Measurements from ENCODE around the gene SCG3. TPM values are rescaled to one million over a fixed set of nuclear protein-coding genes. Genes with fewer than 3 reads are reported as not detected.

The SCG3 gene
- total RNA-seq, 1 experiment from 2014 or later, result 32.1 TPM

- TF ChIP-seq FOXK1 (CRISPR knock-in tag; IDR thresholded peaks at IDR 0.05) (no peak), ZNF263 (CRISPR knock-in tag; IDR thresholded peaks at IDR 0.05; ENCODE audit: low read depth) (no peak), TP53 (CRISPR knock-in tag; IDR thresholded peaks at IDR 0.05) (no peak), NR3C1 (CRISPR knock-in tag; conservative IDR thresholded peaks at IDR 0.05; ENCODE audit: low read depth) (no peak)
- TF ChIP-seq, protein P1, sequence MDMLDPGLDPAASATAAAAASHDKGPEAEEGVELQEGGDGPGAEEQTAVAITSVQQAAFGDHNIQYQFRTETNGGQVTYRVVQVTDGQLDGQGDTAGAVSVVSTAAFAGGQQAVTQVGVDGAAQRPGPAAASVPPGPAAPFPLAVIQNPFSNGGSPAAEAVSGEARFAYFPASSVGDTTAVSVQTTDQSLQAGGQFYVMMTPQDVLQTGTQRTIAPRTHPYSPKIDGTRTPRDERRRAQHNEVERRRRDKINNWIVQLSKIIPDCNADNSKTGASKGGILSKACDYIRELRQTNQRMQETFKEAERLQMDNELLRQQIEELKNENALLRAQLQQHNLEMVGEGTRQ (CRISPR knock-in tag; IDR thresholded peaks at IDR 0.05), result no peak
- TF ChIP-seq, protein P2, sequence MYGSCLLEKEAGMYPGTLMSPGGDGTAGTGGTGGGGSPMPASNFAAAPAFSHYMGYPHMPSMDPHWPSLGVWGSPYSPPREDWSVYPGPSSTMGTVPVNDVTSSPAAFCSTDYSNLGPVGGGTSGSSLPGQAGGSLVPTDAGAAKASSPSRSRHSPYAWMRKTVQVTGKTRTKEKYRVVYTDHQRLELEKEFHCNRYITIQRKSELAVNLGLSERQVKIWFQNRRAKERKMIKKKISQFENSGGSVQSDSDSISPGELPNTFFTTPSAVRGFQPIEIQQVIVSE (CRISPR knock-in tag; IDR thresholded peaks at IDR 0.05; ENCODE audit: borderline replicate concordance), result no peak
- ATAC-seq (peak; percentile 98), DNase-seq (ENCODE audit: low spot score) (peak; percentile 59)
- Mint-ChIP-seq H3K4me1 (peaks cover 40% of the 10 kb centered on the region), H3K9me3 (no peaks in the 10 kb centered on the region), H3K36me3 (no peaks in the 10 kb centered on the region), H3K27ac (peak overlapping the region; percentile 46), H3K4me3 (0 out of 2 replicates have a peak overlapping the region, but pooled peaks have one; percentile 7), H3K27me3 (ENCODE audit: low read depth) (no peaks in the 10 kb centered on the region)
- POLR2A ChIA-PET, result no interaction called here
- CTCF ChIA-PET, result no interaction called here
Measured at GRCh38 chr15:51726302-51727073, 45.2 kb downstream of the SCG3 start.

GRCh38 chr15:51727141-51727897 is 46.0 kb downstream of the SCG3 start:
- H3K27me3 Mint-ChIP-seq (ENCODE audit: low read depth), result no peaks in the 10 kb centered on the region
- TF ChIP-seq, protein P3, sequence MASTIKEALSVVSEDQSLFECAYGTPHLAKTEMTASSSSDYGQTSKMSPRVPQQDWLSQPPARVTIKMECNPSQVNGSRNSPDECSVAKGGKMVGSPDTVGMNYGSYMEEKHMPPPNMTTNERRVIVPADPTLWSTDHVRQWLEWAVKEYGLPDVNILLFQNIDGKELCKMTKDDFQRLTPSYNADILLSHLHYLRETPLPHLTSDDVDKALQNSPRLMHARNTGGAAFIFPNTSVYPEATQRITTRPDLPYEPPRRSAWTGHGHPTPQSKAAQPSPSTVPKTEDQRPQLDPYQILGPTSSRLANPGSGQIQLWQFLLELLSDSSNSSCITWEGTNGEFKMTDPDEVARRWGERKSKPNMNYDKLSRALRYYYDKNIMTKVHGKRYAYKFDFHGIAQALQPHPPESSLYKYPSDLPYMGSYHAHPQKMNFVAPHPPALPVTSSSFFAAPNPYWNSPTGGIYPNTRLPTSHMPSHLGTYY (CRISPR knock-in tag; IDR thresholded peaks at IDR 0.05), result no peak
- TF ChIP-seq TEAD4 (CRISPR knock-in tag; IDR thresholded peaks at IDR 0.05), result no peak
- TF ChIP-seq CTCF (IDR thresholded peaks at IDR 0.05), result no peak
- TF ChIP-seq, protein P4, sequence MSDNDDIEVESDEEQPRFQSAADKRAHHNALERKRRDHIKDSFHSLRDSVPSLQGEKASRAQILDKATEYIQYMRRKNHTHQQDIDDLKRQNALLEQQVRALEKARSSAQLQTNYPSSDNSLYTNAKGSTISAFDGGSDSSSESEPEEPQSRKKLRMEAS (CRISPR knock-in tag; IDR thresholded peaks at IDR 0.05), result no peak
- TF ChIP-seq NR2C2 (CRISPR knock-in tag; IDR thresholded peaks at IDR 0.05), result no peak
- ChIA-PET CTCF (interaction anchor here (1.7 kb wide), 1 partner anchor 77 kb away, joined by 4 read pairs; no protein-coding TSS in a partner anchor), POLR2A (no interaction called here)
- no peaks in the 10 kb centered on the region for H3K36me3 Mint-ChIP-seq
- 0 out of 2 replicates have a peak overlapping the region, but pooled peaks have one; percentile 46 for H3K27ac Mint-ChIP-seq
- H3K9me3 Mint-ChIP-seq, result no peaks in the 10 kb centered on the region
- DNase-seq (ENCODE audit: low spot score) (no peak), ATAC-seq (no peak)
- peaks cover 43% of the 10 kb centered on the region for H3K4me1 Mint-ChIP-seq
- H3K4me3 Mint-ChIP-seq, result no peak overlapping the region

DNA sequence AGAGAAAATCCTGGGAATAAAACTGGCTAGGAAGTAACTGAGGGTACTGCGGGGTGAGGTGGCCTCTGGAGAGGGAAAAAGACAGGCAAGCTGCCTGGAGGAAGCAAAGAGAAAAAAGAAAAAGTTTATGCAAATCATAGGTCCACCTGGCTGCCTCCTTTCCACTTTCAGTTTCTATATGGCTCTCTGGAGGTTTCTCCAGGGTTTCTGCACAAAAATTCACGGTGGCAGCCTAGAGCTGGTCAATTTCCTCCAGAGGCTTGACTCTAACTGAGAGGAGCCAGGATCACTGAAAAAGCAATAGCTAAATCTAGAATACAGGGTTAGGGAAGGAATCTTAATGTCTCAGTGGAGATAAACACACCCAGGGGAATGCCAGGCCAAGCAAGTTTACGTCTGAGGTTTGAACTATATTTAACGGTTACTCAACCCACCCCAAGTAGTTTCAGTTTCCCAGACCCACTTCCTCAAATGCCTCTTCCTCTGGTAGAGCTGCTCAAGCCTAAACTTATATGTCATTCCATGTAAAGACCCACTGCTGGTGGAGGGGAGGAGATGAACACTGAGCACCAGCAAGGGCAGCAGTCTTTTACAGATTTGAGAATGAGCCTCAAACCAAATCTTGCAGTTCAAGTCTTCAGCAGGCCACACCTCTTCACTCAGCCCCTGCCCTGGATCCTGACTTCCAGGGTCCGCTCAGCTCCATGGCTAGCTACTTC is 50.4 kb downstream of the SCG3 start:
- DNase-seq (ENCODE audit: low spot score), result no peak
- ChIA-PET POLR2A (no interaction called here), CTCF (interaction anchor here (1.2 kb wide), 1 partner anchor 45 kb away, joined by 3 read pairs; no protein-coding TSS in a partner anchor)
- peak overlapping the region; percentile 63; the same call in 1 of the 2 replicates for H3K27ac Mint-ChIP-seq
- H3K9me3 Mint-ChIP-seq, result no peaks in the 10 kb centered on the region
- ATAC-seq, result no peak
- H3K4me3 Mint-ChIP-seq, result no peak overlapping the region
- H3K4me1 Mint-ChIP-seq, result peaks cover 24% of the 10 kb centered on the region
- H3K27me3 Mint-ChIP-seq (ENCODE audit: low read depth), result peaks cover 18% of the 10 kb centered on the region
- no peaks in the 10 kb centered on the region for H3K36me3 Mint-ChIP-seq
- TF ChIP-seq SOX15 (CRISPR knock-in tag; IDR thresholded peaks at IDR 0.05) (no peak), FOXP1 (CRISPR knock-in tag; IDR thresholded peaks at IDR 0.05; ENCODE audit: borderline replicate concordance) (no peak), GRHL2 (CRISPR knock-in tag; IDR thresholded peaks at IDR 0.05; ENCODE audit: insufficient replicate concordance, severe bottlenecking) (no peak), PRRX2 (CRISPR knock-in tag; IDR thresholded peaks at IDR 0.05) (no peak)
- TF ChIP-seq, protein P5, sequence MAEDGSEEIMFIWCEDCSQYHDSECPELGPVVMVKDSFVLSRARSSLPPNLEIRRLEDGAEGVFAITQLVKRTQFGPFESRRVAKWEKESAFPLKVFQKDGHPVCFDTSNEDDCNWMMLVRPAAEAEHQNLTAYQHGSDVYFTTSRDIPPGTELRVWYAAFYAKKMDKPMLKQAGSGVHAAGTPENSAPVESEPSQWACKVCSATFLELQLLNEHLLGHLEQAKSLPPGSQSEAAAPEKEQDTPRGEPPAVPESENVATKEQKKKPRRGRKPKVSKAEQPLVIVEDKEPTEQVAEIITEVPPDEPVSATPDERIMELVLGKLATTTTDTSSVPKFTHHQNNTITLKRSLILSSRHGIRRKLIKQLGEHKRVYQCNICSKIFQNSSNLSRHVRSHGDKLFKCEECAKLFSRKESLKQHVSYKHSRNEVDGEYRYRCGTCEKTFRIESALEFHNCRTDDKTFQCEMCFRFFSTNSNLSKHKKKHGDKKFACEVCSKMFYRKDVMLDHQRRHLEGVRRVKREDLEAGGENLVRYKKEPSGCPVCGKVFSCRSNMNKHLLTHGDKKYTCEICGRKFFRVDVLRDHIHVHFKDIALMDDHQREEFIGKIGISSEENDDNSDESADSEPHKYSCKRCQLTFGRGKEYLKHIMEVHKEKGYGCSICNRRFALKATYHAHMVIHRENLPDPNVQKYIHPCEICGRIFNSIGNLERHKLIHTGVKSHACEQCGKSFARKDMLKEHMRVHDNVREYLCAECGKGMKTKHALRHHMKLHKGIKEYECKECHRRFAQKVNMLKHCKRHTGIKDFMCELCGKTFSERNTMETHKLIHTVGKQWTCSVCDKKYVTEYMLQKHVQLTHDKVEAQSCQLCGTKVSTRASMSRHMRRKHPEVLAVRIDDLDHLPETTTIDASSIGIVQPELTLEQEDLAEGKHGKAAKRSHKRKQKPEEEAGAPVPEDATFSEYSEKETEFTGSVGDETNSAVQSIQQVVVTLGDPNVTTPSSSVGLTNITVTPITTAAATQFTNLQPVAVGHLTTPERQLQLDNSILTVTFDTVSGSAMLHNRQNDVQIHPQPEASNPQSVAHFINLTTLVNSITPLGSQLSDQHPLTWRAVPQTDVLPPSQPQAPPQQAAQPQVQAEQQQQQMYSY (CRISPR knock-in tag; IDR thresholded peaks at IDR 0.05), result no peak
- TF ChIP-seq, protein P6, sequence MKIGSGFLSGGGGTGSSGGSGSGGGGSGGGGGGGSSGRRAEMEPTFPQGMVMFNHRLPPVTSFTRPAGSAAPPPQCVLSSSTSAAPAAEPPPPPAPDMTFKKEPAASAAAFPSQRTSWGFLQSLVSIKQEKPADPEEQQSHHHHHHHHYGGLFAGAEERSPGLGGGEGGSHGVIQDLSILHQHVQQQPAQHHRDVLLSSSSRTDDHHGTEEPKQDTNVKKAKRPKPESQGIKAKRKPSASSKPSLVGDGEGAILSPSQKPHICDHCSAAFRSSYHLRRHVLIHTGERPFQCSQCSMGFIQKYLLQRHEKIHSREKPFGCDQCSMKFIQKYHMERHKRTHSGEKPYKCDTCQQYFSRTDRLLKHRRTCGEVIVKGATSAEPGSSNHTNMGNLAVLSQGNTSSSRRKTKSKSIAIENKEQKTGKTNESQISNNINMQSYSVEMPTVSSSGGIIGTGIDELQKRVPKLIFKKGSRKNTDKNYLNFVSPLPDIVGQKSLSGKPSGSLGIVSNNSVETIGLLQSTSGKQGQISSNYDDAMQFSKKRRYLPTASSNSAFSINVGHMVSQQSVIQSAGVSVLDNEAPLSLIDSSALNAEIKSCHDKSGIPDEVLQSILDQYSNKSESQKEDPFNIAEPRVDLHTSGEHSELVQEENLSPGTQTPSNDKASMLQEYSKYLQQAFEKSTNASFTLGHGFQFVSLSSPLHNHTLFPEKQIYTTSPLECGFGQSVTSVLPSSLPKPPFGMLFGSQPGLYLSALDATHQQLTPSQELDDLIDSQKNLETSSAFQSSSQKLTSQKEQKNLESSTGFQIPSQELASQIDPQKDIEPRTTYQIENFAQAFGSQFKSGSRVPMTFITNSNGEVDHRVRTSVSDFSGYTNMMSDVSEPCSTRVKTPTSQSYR (CRISPR knock-in tag; IDR thresholded peaks at IDR 0.05), result no peak

Measured in WTC11 (cell line).